CD4-positive, alpha-beta T cell treated with Interleukin-6 for 4 hours (primary cell): ENCODE data around the gene CLIP2.
A peak's percentile ranks its signal among the peaks of the same experiment; 100 is the strongest.

Source experiments
- DNase-seq: peaks from one replicate; pipeline ENCODE4 v3.0.0-alpha.2; 2020; ENCODE audit warnings: mixed read lengths

The CLIP2 gene

GRCh38 chr7:74272305-74273038 is 16.7 kb upstream of the CLIP2 start:
- no peak for DNase-seq

GRCh38 chr7:74275401-74275881 is 13.8 kb upstream of the CLIP2 start:
- DNase-seq, result no peak

GRCh38 chr7:74277636-74278035 is 11.6 kb upstream of the CLIP2 start:
- no peak for DNase-seq

- DNase-seq, result no peak
These were observed 8.2 kb upstream of the CLIP2 start for GRCh38 chr7:74280985-74281384.

GRCh38 chr7:74282748-74283459 is 6.3 kb upstream of the CLIP2 start:
- DNase-seq, result no peak

GRCh38 chr7:74283858-74284447 is 5.3 kb upstream of the CLIP2 start:
- no peak for DNase-seq

GRCh38 chr7:74284781-74285259 is 4.4 kb upstream of the CLIP2 start:
- no peak for DNase-seq

GRCh38 chr7:74286131-74286530 is 3.1 kb upstream of the CLIP2 start:
- no peak for DNase-seq

GRCh38 chr7:74287303-74288033 is 1.7 kb upstream of the CLIP2 start:
- no peak for DNase-seq

GRCh38 chr7:74288034-74288881 is 949 bp upstream of the CLIP2 start:
- no peak for DNase-seq

- peak; percentile 45 for DNase-seq
These were observed 699 bp downstream of the CLIP2 start for GRCh38 chr7:74289659-74290552.

- DNase-seq, result no peak
These were observed 1.3 kb downstream of the CLIP2 start for GRCh38 chr7:74290553-74290950.

- no peak for DNase-seq
These were observed 1.8 kb downstream of the CLIP2 start for GRCh38 chr7:74290981-74291441.

GRCh38 chr7:74291535-74291934 is 2.3 kb downstream of the CLIP2 start:
- no peak for DNase-seq

GRCh38 chr7:74292757-74293576 is 3.8 kb downstream of the CLIP2 start:
- DNase-seq, result no peak

GRCh38 chr7:74293577-74293908 is 4.3 kb downstream of the CLIP2 start:
- DNase-seq, result no peak

- DNase-seq, result no peak
These were observed 5.2 kb downstream of the CLIP2 start for GRCh38 chr7:74294191-74294998.

GRCh38 chr7:74297516-74298233 is 8.5 kb downstream of the CLIP2 start:
- no peak for DNase-seq

GRCh38 chr7:74299401-74299800 is 10.2 kb downstream of the CLIP2 start:
- no peak for DNase-seq
